Neuronal stem cell (in vitro differentiated cells): ENCODE data around the gene ABCA3.
A peak's percentile ranks its signal among the peaks of the same experiment; 100 is the strongest.
"Not testable (repeated sequence)": the region's sequence is repeated elsewhere in the genome, so short reads cannot be mapped to it uniquely, and the experiment has no call there.

Experiments used
- DNase-seq: peaks from one replicate; pipeline ENCODE4 v3.0.0-alpha.2; 2013; ENCODE audit warnings: low spot score
- H2AFZ ChIP-seq: one replicate; pipeline ENCODE4 v1.6.1; 2013; ENCODE audit warnings: mild to moderate bottlenecking, low read length, inconsistent platforms
- H2AK5ac ChIP-seq: 2 replicates; pipeline ENCODE4 v1.6.1; 2013; ENCODE audit warnings: low read depth, mild to moderate bottlenecking, inconsistent platforms, low read length, moderate library complexity, mixed read lengths
- H2BK120ac ChIP-seq: 2 replicates; pipeline ENCODE4 v1.6.1; 2013; ENCODE audit warnings: low read depth, mild to moderate bottlenecking, inconsistent platforms, low read length, moderate library complexity, mixed read lengths
- H2BK12ac ChIP-seq: one replicate; pipeline ENCODE4 v1.6.1; 2013; ENCODE audit warnings: low read length, inconsistent platforms
- H2BK15ac ChIP-seq: 2 replicates; pipeline ENCODE4 v1.6.1; 2013; ENCODE audit warnings: mild to moderate bottlenecking, low read length, inconsistent platforms, mixed read lengths
- H2BK5ac ChIP-seq: one replicate; pipeline ENCODE4 v1.6.1; 2013; ENCODE audit warnings: inconsistent platforms, mild to moderate bottlenecking, low read length, moderate library complexity
- H3K14ac ChIP-seq: one replicate; pipeline ENCODE4 v1.6.1; 2013; ENCODE audit warnings: low read length, inconsistent platforms
- H3K18ac ChIP-seq: 2 replicates; pipeline ENCODE4 v1.6.1; 2013; ENCODE audit warnings: low read length, inconsistent platforms
- H3K23ac ChIP-seq: 2 replicates; pipeline ENCODE4 v1.6.1; 2013; ENCODE audit warnings: low read depth, mild to moderate bottlenecking, mixed read lengths, low read length, inconsistent platforms; ENCODE audit not compliant: poor library complexity
- H3K27ac ChIP-seq: replicated peaks from 3 replicates; pipeline ENCODE4 v1.5.1; 2013; ENCODE audit warnings: low read length, inconsistent platforms
- H3K27me3 ChIP-seq, 3 experiments: 2 replicates each; pipeline ENCODE4 v1.6.1; 2013; ENCODE audit warnings: low read length in 3 of 3, mild to moderate bottlenecking in 2 of 3, inconsistent platforms in 1 of 3, low read depth in 1 of 3, mixed read lengths in 1 of 3, moderate library complexity in 1 of 3; ENCODE audit not compliant: control insufficient read depth in 3 of 3, insufficient read depth in 3 of 3
- H3K36me3 ChIP-seq, 2 donors: replicated peaks in 1 of 2; 2 replicates each; pipeline ENCODE4 v1.6.1; 2013; ENCODE audit warnings: low read length in 2 of 2; ENCODE audit not compliant: control insufficient read depth in 2 of 2, insufficient read depth in 2 of 2
- H3K4ac ChIP-seq: 2 replicates; pipeline ENCODE4 v1.6.1; 2013; ENCODE audit warnings: inconsistent platforms, mild to moderate bottlenecking, low read length, moderate library complexity
- H3K4me1 ChIP-seq, 2 donors: 1 replicate in 1 of 2; 2 replicates in 1 of 2; pipeline ENCODE4 v1.6.1; 2013; ENCODE audit warnings: low read length in 2 of 2, low read depth in 1 of 2; ENCODE audit not compliant: control insufficient read depth in 2 of 2, insufficient read depth in 1 of 2
- H3K4me2 ChIP-seq: one replicate; pipeline ENCODE4 v1.6.1; 2013; ENCODE audit warnings: mild to moderate bottlenecking, low read length, inconsistent platforms; ENCODE audit not compliant: insufficient read depth, poor library complexity, severe bottlenecking
- H3K4me3 ChIP-seq, 2 donors: 2 replicates each; pipeline ENCODE4 v1.5.1; 2013; ENCODE audit warnings: low read length in 2 of 2, mild to moderate bottlenecking in 2 of 2, inconsistent platforms in 1 of 2, moderate library complexity in 1 of 2
- H3K79me1 ChIP-seq: one replicate; pipeline ENCODE4 v1.6.1; 2013; ENCODE audit warnings: low read depth, mild to moderate bottlenecking, inconsistent platforms, low read length, moderate library complexity
- H3K9ac ChIP-seq: one replicate; pipeline ENCODE4 v1.6.1; 2013; ENCODE audit warnings: mild to moderate bottlenecking, low read depth, low read length, inconsistent platforms; ENCODE audit not compliant: poor library complexity
- H3K9me3 ChIP-seq, 2 donors: replicated peaks in 1 of 2; 2 replicates each; pipeline versions ENCODE3 to v1.6.1; 2013; ENCODE audit warnings: low read length in 2 of 2, mild to moderate bottlenecking in 2 of 2, inconsistent platforms in 1 of 2, low read depth in 1 of 2, mixed read lengths in 1 of 2, moderate library complexity in 1 of 2; ENCODE audit not compliant: control insufficient read depth in 2 of 2, insufficient read depth in 1 of 2
- H4K8ac ChIP-seq: one replicate; pipeline ENCODE4 v1.6.1; 2013; ENCODE audit warnings: low read depth, mild to moderate bottlenecking, inconsistent platforms, low read length, moderate library complexity
- H4K91ac ChIP-seq: one replicate; pipeline ENCODE4 v1.6.1; 2013; ENCODE audit warnings: low read length, low read depth, mild to moderate bottlenecking, inconsistent platforms; ENCODE audit not compliant: poor library complexity
- WGBS, 2 donors: extraction: QIAGEN DNeasy Blood & Tissue Kit; methylation state at CpG; one replicate each; pipeline ENCODE4 v1.1.7; 2013; ENCODE audit warnings: missing lambda C conversion rate in 2 of 2, mixed read lengths in 1 of 2; ENCODE audit not compliant: insufficient read length in 2 of 2, insufficient replicate concordance in 1 of 2; ENCODE audit errors: extremely low coverage in 2 of 2; 5-methylcytosine and 5-hydroxymethylcytosine counted together

ABCA3 gene

GRCh38 chr16:2260250-2260649, 80.3 kb downstream of the ABCA3 start:
- Histone ChIP-seq H2AK5ac (no peak overlapping the region), H3K79me1 (peaks cover 14% of the 10 kb centered on the region), H3K9ac (no peak overlapping the region), H4K91ac (no peak overlapping the region), H3K36me3 (peaks cover 60 to 100% of the 10 kb centered on the region in 2 donors), H3K23ac (no peak overlapping the region), H2BK15ac (no peak overlapping the region), H3K4ac (no peak overlapping the region), H3K4me2 (no peak overlapping the region), H3K14ac (no peak overlapping the region), H2BK12ac (no peak overlapping the region), H3K4me3 (no peak overlapping the region), H4K8ac (no peak overlapping the region), H3K9me3 (no peaks in the 10 kb centered on the region), H3K18ac (no peak overlapping the region), H3K27ac (no peak overlapping the region), H3K27me3 (no peaks in the 10 kb centered on the region), H3K4me1 (no peaks in the 10 kb centered on the region), H2AFZ (no peak overlapping the region), H2BK120ac (no peak overlapping the region), H2BK5ac (no peak overlapping the region)
- WGBS, 2 donors: no CpG with 5 or more reads among the region's 8 CpGs
- DNase-seq: no peak

- peaks cover 61 to 98% of the 10 kb centered on the region in 2 donors for H3K36me3 ChIP-seq
- not testable (repeated sequence) for H3K4me1 ChIP-seq, H3K23ac ChIP-seq, H3K27ac ChIP-seq, H3K4ac ChIP-seq, DNase-seq, H3K18ac ChIP-seq, H2AFZ ChIP-seq, H3K27me3 ChIP-seq, H3K9ac ChIP-seq, H4K8ac ChIP-seq, H2BK120ac ChIP-seq, H3K14ac ChIP-seq, H3K9me3 ChIP-seq, H2BK12ac ChIP-seq, H2AK5ac ChIP-seq, H3K4me2 ChIP-seq, H4K91ac ChIP-seq, H3K4me3 ChIP-seq, H2BK15ac ChIP-seq, H2BK5ac ChIP-seq
- peaks cover 11% of the 10 kb centered on the region for H3K79me1 ChIP-seq
- no CpG with 5 or more reads among the region's 7 CpGs for WGBS, 2 donors
Measured at GRCh38 chr16:2258530-2258929, 82.0 kb downstream of the ABCA3 start.

GRCh38 chr16:2257726-2258125, 82.8 kb downstream of the ABCA3 start:
- H3K4me3 ChIP-seq: no peak overlapping the region
- H3K79me1 ChIP-seq: peaks cover 8% of the 10 kb centered on the region
- no peak for DNase-seq
- H2BK120ac ChIP-seq: no peak overlapping the region
- no peak overlapping the region for H3K18ac ChIP-seq
- no peak overlapping the region for H4K91ac ChIP-seq
- H3K9me3 ChIP-seq: no peaks in the 10 kb centered on the region
- no peak overlapping the region for H3K27ac ChIP-seq
- no peak overlapping the region for H2BK15ac ChIP-seq
- no peak overlapping the region for H3K23ac ChIP-seq
- no peak overlapping the region for H3K9ac ChIP-seq
- H2BK5ac ChIP-seq: no peak overlapping the region
- H3K4me1 ChIP-seq: no peaks in the 10 kb centered on the region
- peaks cover 60 to 98% of the 10 kb centered on the region in 2 donors for H3K36me3 ChIP-seq
- H3K27me3 ChIP-seq: no peaks in the 10 kb centered on the region
- H3K14ac ChIP-seq: no peak overlapping the region
- no peak overlapping the region for H2BK12ac ChIP-seq
- no peak overlapping the region for H3K4ac ChIP-seq
- no CpG with 5 or more reads among the region's 6 CpGs for WGBS, 2 donors
- no peak overlapping the region for H2AFZ ChIP-seq
- no peak overlapping the region for H2AK5ac ChIP-seq
- no peak overlapping the region for H3K4me2 ChIP-seq
- H4K8ac ChIP-seq: no peak overlapping the region

- Histone ChIP-seq H2BK120ac (no peak overlapping the region), H3K27ac (no peak overlapping the region), H3K23ac (no peak overlapping the region), H3K4me2 (no peak overlapping the region), H3K79me1 (peaks cover 8% of the 10 kb centered on the region), H4K91ac (no peak overlapping the region), H3K9me3 (no peaks in the 10 kb centered on the region), H2BK12ac (no peak overlapping the region), H3K14ac (no peak overlapping the region), H3K4ac (no peak overlapping the region), H3K4me3 (peak overlapping the region in 1 of 2 donors; percentile 20), H4K8ac (no peak overlapping the region), H3K36me3 (peaks cover 55 to 96% of the 10 kb centered on the region in 2 donors), H2BK15ac (no peak overlapping the region), H3K4me1 (peaks cover 5 to 7% of the 10 kb centered on the region in 2 donors), H3K27me3 (no peaks in the 10 kb centered on the region), H3K9ac (no peak overlapping the region), H2BK5ac (no peak overlapping the region), H3K18ac (no peak overlapping the region), H2AFZ (no peak overlapping the region), H2AK5ac (no peak overlapping the region)
- no CpG with 5 or more reads among the region's 12 CpGs for WGBS, 2 donors
- DNase-seq: no peak
Measured at GRCh38 chr16:2256531-2257140, 83.9 kb downstream of the ABCA3 start.
